KBM-7 (cell line): ENCODE data around the gene CYP27B1.

Source experiments
- DNase-seq: peaks from one replicate; pipeline ENCODE4 v3.0.0-alpha.2; 2015
- in situ Hi-C: fragments of 300-500 bp; cut with MboI; formaldehyde crosslinking; loops from 2 replicates; pipeline ENCODE4 v1.14.3; 2020; ENCODE audit warnings: low sequenced_read_pairs, low pct_unique_long_range_greater_than_20kb, mixed read lengths

Gene CYP27B1

GRCh38 chr12:57740656-57741412 lies 26.0 kb downstream of the CYP27B1 start:
- DNase-seq = peak; percentile 93
- in situ Hi-C loops = no loop called here

- in situ Hi-C loops = no loop called here
Measured at GRCh38 chr12:57739914-57740538, 26.9 kb downstream of the CYP27B1 start.

GRCh38 chr12:57739387-57739786 lies 27.5 kb downstream of the CYP27B1 start:
- in situ Hi-C loops = no loop called here
- no peak for DNase-seq

More at GRCh38 chr12:57739914-57740538, 26.9 kb downstream of the CYP27B1 start:
- no peak for DNase-seq

GRCh38 chr12:57738661-57739237 lies 28.1 kb downstream of the CYP27B1 start, which contains the start of gene AGAP2:
TSS of gene AGAP2 (minus strand) at chr12:57738742. CDS start at chr12:57738246, 496 bp downstream.
- no peak for DNase-seq
- in situ Hi-C loops = no loop called here

- in situ Hi-C loops = no loop called here
- DNase-seq = no peak
Measured at GRCh38 chr12:57737467-57738460, 29.1 kb downstream of the CYP27B1 start.

GRCh38 chr12:57736741-57737466 lies 30.0 kb downstream of the CYP27B1 start:
- no peak for DNase-seq
- in situ Hi-C loops = no loop called here

- DNase-seq = no peak
- in situ Hi-C loops = no loop called here
Measured at GRCh38 chr12:57735952-57736740, 30.7 kb downstream of the CYP27B1 start.

GRCh38 chr12:57735198-57735855 lies 31.6 kb downstream of the CYP27B1 start:
- in situ Hi-C loops = no loop called here
- no peak for DNase-seq

GRCh38 chr12:57734591-57734990 lies 32.3 kb downstream of the CYP27B1 start:
- DNase-seq = no peak
- in situ Hi-C loops = no loop called here

GRCh38 chr12:57733928-57734327 lies 33.0 kb downstream of the CYP27B1 start:
- in situ Hi-C loops = no loop called here
- DNase-seq = no peak

- no peak for DNase-seq
- in situ Hi-C loops = no loop called here
Measured at GRCh38 chr12:57732726-57733593, 33.9 kb downstream of the CYP27B1 start.

GRCh38 chr12:57732270-57732669 lies 34.6 kb downstream of the CYP27B1 start:
- in situ Hi-C loops = no loop called here
- DNase-seq = no peak

- no peak for DNase-seq
- in situ Hi-C loops = no loop called here
Measured at GRCh38 chr12:57731411-57732080, 35.3 kb downstream of the CYP27B1 start.

GRCh38 chr12:57730336-57731067 lies 36.4 kb downstream of the CYP27B1 start:
- DNase-seq = no peak
- in situ Hi-C loops = no loop called here

- no peak for DNase-seq
- in situ Hi-C loops = no loop called here
Measured at GRCh38 chr12:57729321-57729844, 37.5 kb downstream of the CYP27B1 start.
